Karpas-422 (cell line): ENCODE measurements around the gene TRPV2. TPM values are rescaled to one million over a fixed set of nuclear protein-coding genes. Genes with fewer than 3 reads are reported as not detected.

ENCODE experiments used
- DNase-seq: peaks from one replicate; pipeline ENCODE4 v3.0.0-alpha.2; 2015
- H2AFZ ChIP-seq: fragments of 200-600 bp; sonication (generic); 2 replicates; pipeline ENCODE4 v1.6.1; 2014; ENCODE audit warnings: antibody characterized with exemption, low read length, mixed read lengths
- H3K27ac ChIP-seq: fragments of 200-600 bp; sonication (generic); 2 replicates; pipeline ENCODE4 v1.5.1; 2014; ENCODE audit warnings: mild to moderate bottlenecking, low read length, moderate library complexity
- H3K27me3 ChIP-seq: fragments of 200-600 bp; sonication (generic); 2 replicates; pipeline ENCODE4 v1.6.1; 2014; ENCODE audit warnings: low read length, mixed read lengths
- H3K36me3 ChIP-seq: fragments of 200-600 bp; sonication (generic); 2 replicates; pipeline ENCODE4 v1.6.1; 2014; ENCODE audit warnings: low read length, mixed read lengths; ENCODE audit not compliant: insufficient read depth
- H3K4me1 ChIP-seq: fragments of 200-600 bp; sonication (generic); 2 replicates; pipeline ENCODE4 v1.6.1; 2014; ENCODE audit warnings: mild to moderate bottlenecking, low read length, mixed read lengths
- H3K4me2 ChIP-seq: fragments of 200-600 bp; sonication (generic); 2 replicates; pipeline ENCODE4 v1.6.1; 2014; ENCODE audit warnings: low read length, low read depth, mild to moderate bottlenecking; ENCODE audit not compliant: poor library complexity, severe bottlenecking
- H3K4me3 ChIP-seq: fragments of 200-600 bp; sonication (generic); 2 replicates; pipeline ENCODE4 v1.5.1; 2014; ENCODE audit warnings: mild to moderate bottlenecking, antibody characterized with exemption, low read length, mixed read lengths
- H3K79me2 ChIP-seq: fragments of 200-600 bp; sonication (generic); 2 replicates; pipeline ENCODE4 v1.6.1; 2014; ENCODE audit warnings: mild to moderate bottlenecking, low read length, mixed read lengths
- H3K9ac ChIP-seq: fragments of 200-600 bp; sonication (generic); 2 replicates; pipeline ENCODE4 v1.6.0; 2014; ENCODE audit warnings: low read length
- H3K9me2 ChIP-seq: fragments of 200-600 bp; sonication (generic), shearing (Covaris generic); replicated peaks from 2 replicates; pipeline ENCODE4 v1.6.0; 2014; ENCODE audit warnings: mild to moderate bottlenecking, low read length, moderate library complexity; ENCODE audit not compliant: insufficient read depth
- H3K9me3 ChIP-seq: fragments of 300-700, 200-600 bp; sonication (generic); 2 replicates; pipeline ENCODE4 v1.6.1; 2014; ENCODE audit warnings: low read length, mixed read lengths
- H4K20me1 ChIP-seq: fragments of 200-600 bp; sonication (generic); 2 replicates; pipeline ENCODE4 v1.6.1; 2014; ENCODE audit warnings: mild to moderate bottlenecking, antibody characterized with exemption, low read length, low read depth; ENCODE audit not compliant: insufficient read depth
- total RNA-seq: library from RNA; depleted of rRNA; stranded (reverse); fragments of >200 nt; shearing (Covaris generic); gene quantifications from 2 replicates; pipeline ENCODE4 v1.2.3, GENCODE V29; 2014; ENCODE audit warnings: low replicate concordance

TRPV2 gene
- total RNA-seq, 1 experiment from 2014 or later: 14.2 TPM

GRCh38 chr17:16465861-16466338, 50.5 kb downstream of the TRPV2 start:
- Histone ChIP-seq H2AFZ (no peak overlapping the region), H3K9me2 (no peaks in the 10 kb centered on the region), H3K27ac (no peak overlapping the region), H3K9ac (no peak overlapping the region), H3K36me3 (no peaks in the 10 kb centered on the region), H3K79me2 (no peaks in the 10 kb centered on the region), H4K20me1 (no peaks in the 10 kb centered on the region), H3K4me3 (no peak overlapping the region), H3K4me1 (no peaks in the 10 kb centered on the region), H3K4me2 (no peak overlapping the region), H3K27me3 (no peaks in the 10 kb centered on the region), H3K9me3 (no peaks in the 10 kb centered on the region)
- no peak for DNase-seq

- DNase-seq: no peak
- H3K9me2 ChIP-seq: no peaks in the 10 kb centered on the region
Observed at GRCh38 chr17:16466407-16466806, 51.0 kb downstream of the TRPV2 start.

DNA sequence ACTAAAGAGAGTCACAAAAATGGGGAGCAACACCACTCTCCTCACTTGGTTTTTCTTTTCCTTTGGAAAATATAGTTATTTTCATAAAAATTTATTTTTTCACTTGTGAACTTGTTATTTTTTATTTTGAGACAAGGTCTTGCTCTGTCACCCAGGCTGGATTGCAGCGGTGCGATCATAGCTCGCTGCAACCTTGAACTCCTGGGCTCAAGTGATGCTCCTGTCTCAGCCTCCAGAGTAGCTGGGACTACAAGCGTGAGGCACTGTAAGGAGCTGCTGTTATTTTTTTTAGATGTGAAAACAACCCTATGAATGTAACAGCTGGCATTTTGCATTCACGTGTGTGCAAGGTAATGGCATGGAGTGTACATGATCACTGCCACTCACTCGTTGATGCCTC, 51.7 kb downstream of the TRPV2 start:
- Histone ChIP-seq H2AFZ (no peak overlapping the region), H3K9me3 (no peaks in the 10 kb centered on the region), H3K4me1 (no peaks in the 10 kb centered on the region), H3K79me2 (no peaks in the 10 kb centered on the region), H3K27ac (no peak overlapping the region), H3K9me2 (no peaks in the 10 kb centered on the region), H4K20me1 (no peaks in the 10 kb centered on the region), H3K36me3 (no peaks in the 10 kb centered on the region), H3K4me3 (no peak overlapping the region), H3K27me3 (no peaks in the 10 kb centered on the region), H3K4me2 (no peak overlapping the region), H3K9ac (no peak overlapping the region)
- DNase-seq: no peak

More at GRCh38 chr17:16466407-16466806, 51.0 kb downstream of the TRPV2 start:
- H3K9me3 ChIP-seq: no peaks in the 10 kb centered on the region
- H3K9ac ChIP-seq: no peak overlapping the region
- H3K27me3 ChIP-seq: no peaks in the 10 kb centered on the region
- no peak overlapping the region for H3K4me2 ChIP-seq
- no peaks in the 10 kb centered on the region for H4K20me1 ChIP-seq
- no peaks in the 10 kb centered on the region for H3K79me2 ChIP-seq
- H3K4me3 ChIP-seq: no peak overlapping the region
- no peaks in the 10 kb centered on the region for H3K36me3 ChIP-seq
- H3K4me1 ChIP-seq: no peaks in the 10 kb centered on the region
- H3K27ac ChIP-seq: no peak overlapping the region
- no peak overlapping the region for H2AFZ ChIP-seq

DNA sequence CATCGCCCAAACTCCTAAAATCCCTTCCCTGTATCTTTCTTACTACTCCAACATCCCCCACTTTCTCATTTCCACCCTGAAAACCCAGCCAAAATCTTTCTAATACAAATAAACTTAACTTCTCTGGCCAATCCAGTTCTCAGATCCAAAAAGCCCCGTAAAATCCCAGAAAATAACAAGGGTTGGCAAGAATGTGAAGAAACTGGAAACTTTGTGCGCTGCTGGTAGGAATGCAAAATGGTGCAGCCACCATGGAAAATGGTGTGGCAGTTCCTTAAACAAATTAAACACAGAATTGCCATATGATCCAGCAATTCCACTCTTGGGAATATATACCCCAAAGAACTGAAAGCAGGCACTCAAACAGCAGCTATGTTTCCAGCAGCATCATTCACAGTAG, 52.5 kb downstream of the TRPV2 start:
- Histone ChIP-seq H4K20me1 (no peaks in the 10 kb centered on the region), H3K9ac (no peak overlapping the region), H3K9me3 (no peaks in the 10 kb centered on the region), H3K27ac (no peak overlapping the region), H3K9me2 (no peaks in the 10 kb centered on the region), H2AFZ (no peak overlapping the region), H3K36me3 (no peaks in the 10 kb centered on the region), H3K79me2 (no peaks in the 10 kb centered on the region), H3K27me3 (no peaks in the 10 kb centered on the region), H3K4me3 (no peak overlapping the region), H3K4me1 (no peaks in the 10 kb centered on the region), H3K4me2 (no peak overlapping the region)
- no peak for DNase-seq

DNA sequence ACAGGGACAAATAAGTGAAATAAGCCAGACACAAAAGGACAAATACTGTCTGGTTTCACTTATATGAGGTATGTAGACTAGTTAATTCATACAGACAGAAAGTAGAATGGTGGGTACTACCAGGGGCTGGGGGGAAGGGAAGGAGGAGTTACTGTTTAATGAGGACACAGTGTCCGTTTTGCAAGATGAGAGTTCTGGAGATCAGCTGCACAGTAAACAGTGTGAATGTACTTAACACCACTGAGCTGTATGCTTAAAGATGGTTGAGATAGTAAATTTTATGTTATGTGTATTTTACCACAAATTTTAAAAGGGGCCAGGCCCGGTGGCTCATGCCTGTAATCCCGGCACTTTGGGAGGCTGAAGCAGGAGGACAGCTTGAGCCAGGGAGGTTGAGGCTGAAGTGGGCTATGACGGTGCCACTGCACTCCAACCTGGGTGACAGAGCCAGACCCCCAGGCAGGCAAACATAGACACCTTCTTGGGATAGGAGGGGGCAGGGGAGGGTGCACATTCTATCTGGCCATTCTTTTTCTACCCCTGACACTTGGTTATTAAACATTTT, 53.1 kb downstream of the TRPV2 start:
- Histone ChIP-seq H3K9ac (no peak overlapping the region), H3K4me1 (no peaks in the 10 kb centered on the region)

GRCh38 chr17:16470265-16470664, 54.9 kb downstream of the TRPV2 start:
- Histone ChIP-seq H3K27ac (no peak overlapping the region), H3K4me3 (no peak overlapping the region), H4K20me1 (no peaks in the 10 kb centered on the region), H3K36me3 (no peaks in the 10 kb centered on the region), H2AFZ (no peak overlapping the region), H3K4me2 (no peak overlapping the region), H3K9me3 (no peaks in the 10 kb centered on the region), H3K9ac (no peak overlapping the region), H3K4me1 (no peaks in the 10 kb centered on the region), H3K9me2 (no peaks in the 10 kb centered on the region), H3K27me3 (no peaks in the 10 kb centered on the region), H3K79me2 (no peaks in the 10 kb centered on the region)
- DNase-seq: no peak

More for the DNA sequence above, 53.1 kb downstream of the TRPV2 start:
- Histone ChIP-seq H3K4me3 (no peak overlapping the region), H4K20me1 (no peaks in the 10 kb centered on the region), H3K4me2 (no peak overlapping the region), H3K9me3 (no peaks in the 10 kb centered on the region), H3K79me2 (no peaks in the 10 kb centered on the region), H3K9me2 (no peaks in the 10 kb centered on the region), H3K27me3 (no peaks in the 10 kb centered on the region), H3K27ac (no peak overlapping the region), H3K36me3 (no peaks in the 10 kb centered on the region), H2AFZ (no peak overlapping the region)
- no peak for DNase-seq

- no peaks in the 10 kb centered on the region for H3K79me2 ChIP-seq
- H3K9me3 ChIP-seq: no peaks in the 10 kb centered on the region
- H4K20me1 ChIP-seq: no peaks in the 10 kb centered on the region
- no peak for DNase-seq
- no peak overlapping the region for H3K4me3 ChIP-seq
- H3K36me3 ChIP-seq: no peaks in the 10 kb centered on the region
- H3K4me2 ChIP-seq: no peak overlapping the region
- H3K9me2 ChIP-seq: no peaks in the 10 kb centered on the region
- no peaks in the 10 kb centered on the region for H3K27me3 ChIP-seq
- no peak overlapping the region for H3K9ac ChIP-seq
- H2AFZ ChIP-seq: no peak overlapping the region
- H3K27ac ChIP-seq: no peak overlapping the region
- no peaks in the 10 kb centered on the region for H3K4me1 ChIP-seq
Observed at GRCh38 chr17:16471295-16471694, 55.9 kb downstream of the TRPV2 start.

- DNase-seq: no peak
- H3K9me3 ChIP-seq: no peaks in the 10 kb centered on the region
- no peaks in the 10 kb centered on the region for H4K20me1 ChIP-seq
- H3K4me2 ChIP-seq: no peak overlapping the region
- H2AFZ ChIP-seq: no peak overlapping the region
- no peak overlapping the region for H3K9ac ChIP-seq
- no peak overlapping the region for H3K27ac ChIP-seq
- no peaks in the 10 kb centered on the region for H3K36me3 ChIP-seq
- H3K27me3 ChIP-seq: no peaks in the 10 kb centered on the region
- no peaks in the 10 kb centered on the region for H3K4me1 ChIP-seq
- no peaks in the 10 kb centered on the region for H3K9me2 ChIP-seq
- H3K79me2 ChIP-seq: no peaks in the 10 kb centered on the region
- no peak overlapping the region for H3K4me3 ChIP-seq
Observed at GRCh38 chr17:16472539-16472938, 57.2 kb downstream of the TRPV2 start.
